GM12874 (cell line): ENCODE results near the gene TLE1.

ENCODE experiments used
- TF ChIP-seq, protein P1 (sequence below): IDR thresholded peaks from 2 replicates; pipeline ENCODE4 v1.5.1; 2011; ENCODE audit warnings: low read depth, mild to moderate bottlenecking, control low read depth, low read length, moderate library complexity; ENCODE audit not compliant: insufficient read depth

The TLE1 gene

DNA sequence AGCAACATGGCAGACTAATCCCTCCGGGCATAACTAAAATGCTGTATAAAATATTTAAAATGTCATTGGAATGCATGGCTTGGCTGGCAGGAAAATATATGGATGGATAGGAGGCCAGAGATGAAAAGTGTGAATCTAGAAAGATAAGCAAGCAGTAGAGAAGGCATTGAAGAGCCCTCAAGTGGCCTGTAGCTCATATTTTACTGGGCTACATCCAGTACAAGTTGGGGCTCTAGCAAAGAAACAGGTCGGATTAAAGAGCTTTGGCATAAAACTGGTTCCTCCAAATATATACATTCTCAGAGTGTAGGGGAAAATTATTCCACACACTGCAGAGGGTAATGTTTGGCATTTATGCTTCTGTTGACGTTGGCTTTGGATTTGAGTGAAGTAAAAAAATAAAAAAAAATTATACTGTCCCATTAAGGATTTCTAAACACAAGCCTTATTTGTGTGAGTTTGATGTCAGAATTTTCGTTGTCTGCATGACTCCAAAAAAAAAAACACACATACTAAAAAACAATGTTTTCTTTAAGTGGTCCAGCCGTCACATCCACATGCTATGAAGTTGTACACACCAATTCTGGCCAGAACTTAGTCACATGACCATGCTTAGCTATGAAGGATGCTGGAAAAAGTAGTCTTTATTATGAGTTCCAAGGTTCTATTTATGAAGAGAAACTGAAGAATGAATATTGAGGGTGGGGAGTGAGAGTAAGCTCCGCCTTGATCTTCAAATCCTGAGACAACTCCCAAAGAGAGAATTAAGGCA lies 147.0 kb downstream of the TLE1 start:
- TF ChIP-seq, protein P1, sequence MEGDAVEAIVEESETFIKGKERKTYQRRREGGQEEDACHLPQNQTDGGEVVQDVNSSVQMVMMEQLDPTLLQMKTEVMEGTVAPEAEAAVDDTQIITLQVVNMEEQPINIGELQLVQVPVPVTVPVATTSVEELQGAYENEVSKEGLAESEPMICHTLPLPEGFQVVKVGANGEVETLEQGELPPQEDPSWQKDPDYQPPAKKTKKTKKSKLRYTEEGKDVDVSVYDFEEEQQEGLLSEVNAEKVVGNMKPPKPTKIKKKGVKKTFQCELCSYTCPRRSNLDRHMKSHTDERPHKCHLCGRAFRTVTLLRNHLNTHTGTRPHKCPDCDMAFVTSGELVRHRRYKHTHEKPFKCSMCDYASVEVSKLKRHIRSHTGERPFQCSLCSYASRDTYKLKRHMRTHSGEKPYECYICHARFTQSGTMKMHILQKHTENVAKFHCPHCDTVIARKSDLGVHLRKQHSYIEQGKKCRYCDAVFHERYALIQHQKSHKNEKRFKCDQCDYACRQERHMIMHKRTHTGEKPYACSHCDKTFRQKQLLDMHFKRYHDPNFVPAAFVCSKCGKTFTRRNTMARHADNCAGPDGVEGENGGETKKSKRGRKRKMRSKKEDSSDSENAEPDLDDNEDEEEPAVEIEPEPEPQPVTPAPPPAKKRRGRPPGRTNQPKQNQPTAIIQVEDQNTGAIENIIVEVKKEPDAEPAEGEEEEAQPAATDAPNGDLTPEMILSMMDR: no peak

DNA sequence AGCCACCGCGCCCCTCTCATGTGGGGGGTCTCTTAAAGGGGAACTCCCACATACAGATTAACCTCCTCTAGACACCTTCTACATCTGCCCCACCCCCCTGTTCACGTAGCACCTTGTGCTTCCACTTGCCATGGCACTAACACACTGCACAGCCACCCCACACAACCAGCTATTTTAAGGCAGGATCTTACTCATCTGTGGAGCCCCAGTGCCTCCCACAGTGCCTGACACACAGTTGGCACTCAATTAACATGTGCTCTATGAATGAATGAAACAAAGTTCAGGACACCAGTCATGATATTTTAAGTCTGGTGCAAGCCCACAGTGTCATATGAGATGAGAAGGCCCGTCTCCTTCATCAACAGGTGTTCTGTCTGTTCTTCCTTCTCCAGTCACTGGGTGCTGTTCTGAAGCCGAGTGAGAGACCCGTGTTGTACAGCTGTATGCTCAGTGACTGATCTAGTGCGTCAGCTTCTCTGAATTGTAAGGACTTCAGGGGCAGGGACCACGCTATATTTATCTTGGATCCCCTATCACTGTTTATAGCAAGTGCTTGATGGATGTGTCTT lies 149.1 kb downstream of the TLE1 start:
- TF ChIP-seq, protein P1: no peak

- TF ChIP-seq, protein P1: no peak
Observed at GRCh38 chr9:81539317-81539716, 150.0 kb downstream of the TLE1 start.

DNA sequence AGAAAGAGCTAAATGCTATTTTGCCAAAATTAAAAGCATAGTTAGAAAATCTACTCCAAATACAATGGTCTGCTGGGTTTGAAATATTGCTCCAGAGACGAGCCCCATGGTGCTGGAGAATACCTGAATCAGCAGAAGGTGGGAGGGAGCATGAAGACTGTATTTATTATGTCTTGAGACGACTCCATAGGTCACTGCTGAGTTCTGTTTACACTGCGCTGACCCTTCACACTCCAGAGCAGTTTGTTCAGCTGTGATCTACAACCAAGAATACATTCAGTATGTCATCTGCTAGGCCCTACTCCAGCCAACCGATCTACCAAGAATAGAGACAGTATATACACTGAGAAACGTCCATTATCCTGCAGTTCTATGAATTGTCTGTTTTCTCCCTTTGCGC lies 150.5 kb downstream of the TLE1 start:
- TF ChIP-seq, protein P1: no peak

- TF ChIP-seq, protein P1: no peak
Observed at GRCh38 chr9:81537964-81538363, 151.4 kb downstream of the TLE1 start.

DNA sequence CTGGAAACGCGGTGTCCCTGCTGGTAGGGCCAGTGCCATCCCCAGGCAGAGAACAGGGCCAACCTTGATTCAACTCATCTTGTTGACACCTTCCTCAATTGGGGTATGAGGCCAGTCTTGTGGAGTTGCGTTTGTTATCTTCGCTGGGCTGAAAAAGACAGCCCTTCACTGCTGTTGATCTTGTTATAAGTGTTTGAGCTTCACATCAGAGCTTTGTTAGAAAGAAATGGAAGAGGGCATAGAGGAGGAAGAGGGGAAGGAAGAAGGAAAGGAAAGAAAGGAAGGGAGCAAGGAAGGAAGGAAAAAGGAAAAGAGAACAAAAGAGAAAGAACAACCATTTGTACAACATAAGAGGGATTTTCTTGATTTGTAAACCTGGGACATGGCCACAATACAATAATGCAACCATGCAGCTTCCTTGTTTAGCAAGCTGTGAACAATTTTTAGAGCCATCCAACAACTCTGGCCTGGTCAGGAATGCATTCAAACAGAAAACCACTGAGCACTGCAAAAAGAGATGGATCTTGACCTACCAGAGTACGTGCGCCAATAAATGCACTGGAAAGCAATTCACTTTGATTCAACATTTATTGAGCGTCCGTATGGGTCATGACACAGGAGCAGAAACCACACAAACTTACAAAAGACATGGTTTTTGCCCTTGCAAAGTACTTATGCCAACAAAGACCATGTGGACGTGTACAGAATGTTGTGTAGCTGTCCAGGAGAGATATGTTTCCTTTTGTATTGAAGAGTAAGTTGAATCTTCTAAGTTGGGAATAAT lies 152.9 kb downstream of the TLE1 start:
- TF ChIP-seq, protein P1: no peak

GRCh38 chr9:81535542-81536241 lies 153.7 kb downstream of the TLE1 start:
- TF ChIP-seq, protein P1: no peak
